AG04449 (cell line): ENCODE measurements around the gene CHST5.
A peak's percentile ranks its signal among the peaks of the same experiment; 100 is the strongest.
"Not testable (repeated sequence)": the region's sequence is repeated elsewhere in the genome, so short reads cannot be mapped to it uniquely, and the experiment has no call there.

Source experiments
- CTCF ChIA-PET: fragments of 350-600 bp; formaldehyde crosslinking; extraction: SDS; loops from one replicate; lab custom pipeline; 2021; ENCODE audit warnings: antibody characterized with exemption; lab: Yijun Ruan, JAX
- POLR2A ChIA-PET: fragments of 400-600, 350-600 bp; formaldehyde crosslinking; extraction: SDS; loops from one replicate; lab custom pipeline; 2020; ENCODE audit warnings: antibody characterized with exemption, inconsistent platforms; lab: Yijun Ruan, JAX
- DNase-seq: peaks from one replicate; pipeline ENCODE4 v3.0.0-alpha.2; 2010; ENCODE audit warnings: low read depth, low spot score
- H3K4me3 ChIP-seq: 2 replicates; pipeline ENCODE4 v1.5.1; 2011; ENCODE audit warnings: low read depth, mild to moderate bottlenecking, control low read depth, low read length
- TF ChIP-seq, protein P1 (sequence below): IDR thresholded peaks from one replicate; pipeline ENCODE4 v1.5.1; 2011; ENCODE audit warnings: mild to moderate bottlenecking, moderate library complexity, low read length, control low read depth, inconsistent platforms; ENCODE audit not compliant: insufficient read depth; ENCODE audit errors: missing control alignments

Gene CHST5

DNA sequence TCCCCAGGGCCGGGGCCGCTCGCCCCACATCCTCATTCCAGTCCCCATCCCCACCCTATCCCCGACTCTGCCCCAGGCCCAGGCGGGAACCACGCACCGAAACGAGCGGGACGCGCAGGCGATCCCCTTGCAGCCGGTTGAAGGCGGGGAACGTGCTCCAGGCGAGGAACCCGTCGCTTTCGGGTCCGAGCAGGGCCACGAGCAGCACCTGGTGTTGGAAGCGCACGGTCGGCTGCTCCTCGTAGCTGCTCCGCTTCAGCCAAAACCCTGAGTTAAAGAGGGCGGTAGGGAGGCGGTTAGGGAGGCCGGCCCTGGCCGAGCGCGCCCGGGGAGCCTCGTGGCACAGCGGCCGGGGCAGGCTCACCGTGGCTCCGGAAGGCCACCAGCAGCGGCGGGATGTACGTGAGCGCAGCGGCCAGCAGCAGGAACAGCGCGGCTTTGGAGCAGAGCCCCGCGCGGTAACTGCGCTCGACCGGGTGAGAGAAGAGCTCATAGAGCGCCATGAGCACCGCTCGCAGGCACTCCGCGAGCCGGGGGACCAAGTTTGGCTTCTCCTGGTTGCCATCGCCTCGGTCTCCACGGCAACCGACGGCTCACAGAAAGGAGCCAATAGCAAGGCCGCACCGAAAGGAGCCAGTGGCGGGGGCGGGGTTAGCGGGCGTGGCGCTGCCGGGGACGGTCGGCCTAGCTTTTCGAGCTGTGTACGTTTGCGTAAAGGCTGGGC lies 20.0 kb upstream of the CHST5 start, which contains the start of gene TMEM231:
TMEM231 (minus strand) TSS at position 546 of the 724 bp plus-strand sequence; CDS start at position 503, 43 bp downstream.
- ChIA-PET CTCF (interaction anchor here (0.9 to 5.6 kb wide), 6 partner anchors 10 to 357 kb away, joined by 3 to 28 read pairs (median 4); partner anchors contain the start of genes GABARAPL2 and TMEM170A), POLR2A (interaction anchor here (1.0 kb wide), 1 partner anchor 39 kb away, joined by 3 read pairs; no protein-coding TSS in a partner anchor)
- H3K4me3 ChIP-seq: peak within 1 kb of the TSS; percentile 73
- TF ChIP-seq, protein P1, sequence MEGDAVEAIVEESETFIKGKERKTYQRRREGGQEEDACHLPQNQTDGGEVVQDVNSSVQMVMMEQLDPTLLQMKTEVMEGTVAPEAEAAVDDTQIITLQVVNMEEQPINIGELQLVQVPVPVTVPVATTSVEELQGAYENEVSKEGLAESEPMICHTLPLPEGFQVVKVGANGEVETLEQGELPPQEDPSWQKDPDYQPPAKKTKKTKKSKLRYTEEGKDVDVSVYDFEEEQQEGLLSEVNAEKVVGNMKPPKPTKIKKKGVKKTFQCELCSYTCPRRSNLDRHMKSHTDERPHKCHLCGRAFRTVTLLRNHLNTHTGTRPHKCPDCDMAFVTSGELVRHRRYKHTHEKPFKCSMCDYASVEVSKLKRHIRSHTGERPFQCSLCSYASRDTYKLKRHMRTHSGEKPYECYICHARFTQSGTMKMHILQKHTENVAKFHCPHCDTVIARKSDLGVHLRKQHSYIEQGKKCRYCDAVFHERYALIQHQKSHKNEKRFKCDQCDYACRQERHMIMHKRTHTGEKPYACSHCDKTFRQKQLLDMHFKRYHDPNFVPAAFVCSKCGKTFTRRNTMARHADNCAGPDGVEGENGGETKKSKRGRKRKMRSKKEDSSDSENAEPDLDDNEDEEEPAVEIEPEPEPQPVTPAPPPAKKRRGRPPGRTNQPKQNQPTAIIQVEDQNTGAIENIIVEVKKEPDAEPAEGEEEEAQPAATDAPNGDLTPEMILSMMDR: peak; percentile 3
- peak; percentile 29 for DNase-seq

DNA sequence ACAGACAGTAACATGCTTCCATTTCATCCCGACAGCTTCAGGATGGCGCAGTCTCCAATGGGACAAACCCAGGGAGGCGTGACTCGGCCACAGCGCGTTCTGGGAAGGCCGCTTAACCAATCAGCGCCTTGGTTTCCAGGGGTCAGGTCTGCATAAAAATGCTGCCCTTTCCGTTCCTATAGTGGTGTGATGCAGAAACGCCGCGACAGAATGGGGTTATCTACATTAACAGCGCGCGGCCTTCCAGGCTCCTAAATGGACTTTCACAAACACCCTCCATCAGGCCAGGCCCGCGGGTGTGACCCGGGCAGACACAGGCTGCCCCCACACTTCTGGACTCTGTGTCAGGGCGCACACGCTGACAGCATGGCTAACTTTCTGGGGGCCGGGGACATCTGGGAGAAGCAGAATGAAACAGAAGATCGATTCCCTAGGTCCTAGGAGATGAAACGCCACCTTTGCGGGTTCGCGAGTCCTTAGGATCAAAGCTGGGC lies 19.4 kb upstream of the CHST5 start:
- POLR2A ChIA-PET: interaction anchor here (0.7 kb wide), 1 partner anchor 93 kb away, joined by 3 read pairs; the partner anchor contains the start of genes KARS1 and TERF2IP
- peak; percentile 47 for DNase-seq
- TF ChIP-seq, protein P1: no peak
- CTCF ChIA-PET: interaction anchor here (0.9 to 6.3 kb wide), 9 partner anchors 10 to 356 kb away, joined by 3 to 52 read pairs (median 5); partner anchors contain the start of genes GABARAPL2 and TMEM170A
- H3K4me3 ChIP-seq: peak overlapping the region; percentile 73

DNA sequence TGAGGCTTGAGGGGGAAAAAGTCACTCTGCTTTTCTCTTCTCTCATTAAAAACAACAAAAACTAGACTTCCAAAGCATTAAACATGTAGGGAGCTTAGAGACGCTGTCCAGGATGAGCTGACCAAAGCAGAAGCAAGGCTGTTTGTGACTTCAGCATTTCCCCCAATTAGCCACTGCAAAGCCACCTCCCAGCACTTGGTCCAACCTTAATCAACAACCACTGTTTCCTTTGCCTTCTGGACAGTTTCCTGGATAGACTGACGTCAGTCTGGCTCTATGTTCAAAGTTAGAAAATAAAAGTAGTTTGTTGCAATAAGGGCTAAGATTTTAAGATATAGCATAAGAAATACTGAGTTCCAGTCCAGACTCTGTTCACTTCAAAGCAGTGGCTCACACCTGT lies 17.0 kb upstream of the CHST5 start:
- ChIA-PET CTCF (interaction anchor here (2.7 to 6.3 kb wide), 4 partner anchors 12 to 88 kb away, joined by 9 to 52 read pairs (median 20); partner anchors contain the start of gene TMEM170A), POLR2A (no interaction called here)
- DNase-seq: no peak
- TF ChIP-seq, protein P1: no peak
- no peak overlapping the region for H3K4me3 ChIP-seq

DNA sequence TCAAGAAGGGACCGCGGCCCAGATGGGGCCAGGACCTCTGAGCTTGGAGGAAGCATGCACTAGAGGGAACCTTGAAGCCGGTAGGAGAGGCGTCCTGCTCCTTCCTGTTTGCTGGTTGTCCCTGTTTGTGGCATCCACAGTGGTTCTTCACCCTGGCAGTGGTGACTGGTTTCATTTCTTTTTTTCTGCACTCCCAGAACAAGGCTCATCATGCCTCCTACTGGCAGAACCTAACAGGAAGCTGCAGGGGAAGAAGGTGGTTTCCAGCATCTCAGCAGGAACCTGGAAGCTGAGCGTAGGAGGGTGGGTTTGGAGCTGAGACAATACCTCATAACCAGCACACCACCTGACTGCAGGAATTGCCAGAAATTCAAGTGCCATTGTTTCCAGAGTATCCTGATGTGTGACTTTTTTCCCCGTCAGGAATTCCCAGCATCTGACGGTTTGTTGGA lies 14.3 kb upstream of the CHST5 start:
- ChIA-PET CTCF (interaction anchor here (0.8 to 6.3 kb wide), 8 partner anchors 9 to 351 kb away, joined by 3 to 52 read pairs (median 8); no protein-coding TSS in a partner anchor), POLR2A (no interaction called here)
- DNase-seq: no peak
- no peak overlapping the region for H3K4me3 ChIP-seq
- TF ChIP-seq, protein P1: peak; percentile 17

DNA sequence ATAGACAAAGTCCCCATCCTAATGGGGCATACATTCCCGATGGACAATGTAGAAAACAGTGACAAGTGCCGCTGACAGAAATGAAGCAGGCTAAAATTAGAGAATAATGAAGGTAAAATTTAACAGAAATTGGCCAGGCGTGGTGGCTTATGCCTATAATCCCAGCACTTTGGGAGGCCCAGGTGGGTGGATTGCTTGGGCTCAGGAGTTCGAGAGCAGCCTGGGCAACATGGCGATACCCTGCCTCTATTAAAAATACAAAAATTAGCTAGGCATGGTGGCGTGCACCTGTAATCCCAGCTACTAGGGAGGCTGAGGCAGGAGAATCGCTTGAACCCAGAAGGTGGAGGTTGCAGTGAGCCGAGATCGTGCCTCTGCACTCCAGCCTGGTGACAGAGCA lies 12.5 kb upstream of the CHST5 start:
- H3K4me3 ChIP-seq, DNase-seq, POLR2A ChIA-PET: not testable (repeated sequence)
- CTCF ChIA-PET: interaction anchor here (4.4 to 4.7 kb wide), 2 partner anchors 8 to 31 kb away, joined by 15 to 24 read pairs; no protein-coding TSS in a partner anchor

DNA sequence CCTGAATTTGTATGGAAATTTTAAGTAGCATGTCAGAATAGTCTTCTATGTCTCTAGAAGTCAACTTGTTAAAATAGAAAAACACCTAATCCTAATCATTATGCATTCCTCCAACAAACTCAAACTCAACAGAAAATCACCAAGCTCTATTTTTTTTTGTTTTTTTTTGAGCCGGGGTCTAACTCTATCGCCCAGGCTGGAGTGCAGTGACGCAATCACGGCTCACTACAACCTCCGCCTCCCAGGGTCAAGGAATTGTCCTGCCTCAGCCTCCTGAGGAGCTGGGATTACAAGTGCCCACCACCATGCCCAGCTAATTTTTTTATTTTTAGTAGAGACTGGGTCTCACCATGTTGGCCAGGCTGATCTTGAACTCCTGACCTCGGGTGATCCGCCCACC lies 10.4 kb upstream of the CHST5 start:
- ChIA-PET CTCF (interaction anchor here (1.1 kb wide), 1 partner anchor 29 kb away, joined by 3 read pairs; no protein-coding TSS in a partner anchor), POLR2A (no interaction called here)
- H3K4me3 ChIP-seq: no peak overlapping the region
- TF ChIP-seq, protein P1: no peak
- DNase-seq: no peak

DNA sequence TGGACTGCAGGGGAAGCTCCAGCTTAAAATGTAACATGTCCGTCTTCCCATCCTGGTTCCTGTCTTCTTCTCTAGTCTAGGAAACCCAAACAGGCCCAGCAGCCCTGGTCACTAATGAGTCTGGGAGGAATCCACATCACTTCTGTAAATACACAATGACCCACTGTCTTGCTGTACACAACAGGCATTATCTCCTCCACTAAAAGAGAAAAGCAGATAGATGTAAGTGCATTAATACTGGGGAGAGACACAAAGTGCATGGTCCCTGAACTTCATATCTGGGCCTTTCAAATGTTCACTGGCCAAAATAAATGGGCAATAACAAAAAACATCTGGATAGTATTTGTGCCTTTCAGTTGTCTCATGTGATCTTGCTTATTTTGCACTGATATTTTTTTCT lies 10.0 kb upstream of the CHST5 start:
- POLR2A ChIA-PET, DNase-seq, H3K4me3 ChIP-seq, CTCF ChIA-PET: not testable (repeated sequence)

DNA sequence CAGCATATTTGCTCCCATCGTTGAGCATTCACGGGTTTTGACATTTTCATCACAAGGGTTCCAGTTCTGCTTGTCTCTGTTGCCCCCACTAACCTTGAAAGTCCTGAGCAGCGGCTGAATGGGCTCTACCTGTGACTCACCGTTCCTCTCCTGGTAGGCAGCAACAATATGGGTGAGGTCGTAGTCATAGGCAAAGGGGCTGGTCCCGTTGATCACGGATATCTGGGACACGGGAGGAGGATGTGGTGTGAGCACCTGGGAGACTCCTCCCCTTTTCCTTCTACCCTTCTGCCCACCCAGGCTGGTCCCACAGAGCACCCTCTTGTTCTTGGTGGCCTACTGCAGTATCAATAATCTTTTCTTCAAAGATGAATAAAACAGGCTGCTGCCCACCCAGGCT lies 6.6 kb upstream of the CHST5 start:
- H3K4me3 ChIP-seq, POLR2A ChIA-PET, DNase-seq: not testable (repeated sequence)
- CTCF ChIA-PET: interaction anchor here (1.5 kb wide), 1 partner anchor 25 kb away, joined by 4 read pairs; no protein-coding TSS in a partner anchor
